ENCODE data around the gene TBC1D22B.
"Not testable (repeated sequence)": the region's sequence is repeated elsewhere in the genome, so short reads cannot be mapped to it uniquely, and the experiment has no call there.

Gene TBC1D22B

GRCh38 chr6:37303091-37303660, 45.6 kb downstream of the TBC1D22B start:
- DNase-seq (ENCODE audit: low spot score), result no peak

DNA sequence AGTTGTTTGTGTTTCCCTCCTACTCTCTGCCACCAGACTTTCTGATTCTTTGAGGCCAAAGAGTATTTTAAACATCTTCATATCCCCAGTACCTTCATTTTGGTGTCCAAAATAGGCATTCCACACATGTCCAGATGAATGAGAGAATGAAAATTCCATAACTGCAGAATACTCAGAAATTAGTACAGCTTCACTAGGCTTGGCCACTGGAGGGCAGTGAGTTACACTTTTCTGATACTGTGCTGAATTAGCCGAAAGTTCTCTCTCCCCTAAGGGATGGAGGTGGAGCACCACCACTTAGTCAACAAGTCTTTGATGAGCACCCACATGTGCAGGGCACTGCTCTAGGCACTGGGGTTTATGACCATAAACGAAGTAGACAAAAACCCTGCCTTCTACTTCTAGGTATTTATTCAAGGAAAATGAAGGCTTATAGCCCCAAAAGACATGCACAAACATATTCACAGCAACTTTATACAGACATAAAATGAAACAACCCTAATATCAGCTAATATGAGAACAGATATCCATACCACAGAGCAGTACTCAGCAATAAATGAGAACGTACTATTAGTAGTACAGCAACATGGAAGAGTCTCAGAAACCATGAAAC, 46.4 kb downstream of the TBC1D22B start:
- DNase-seq (ENCODE audit: low spot score), result no peak

GRCh38 chr6:37304766-37305165, 47.2 kb downstream of the TBC1D22B start:
- no peak for DNase-seq (ENCODE audit: low spot score)

- no peak for DNase-seq (ENCODE audit: low spot score)
Measured at GRCh38 chr6:37305841-37306425, 48.4 kb downstream of the TBC1D22B start.

DNA sequence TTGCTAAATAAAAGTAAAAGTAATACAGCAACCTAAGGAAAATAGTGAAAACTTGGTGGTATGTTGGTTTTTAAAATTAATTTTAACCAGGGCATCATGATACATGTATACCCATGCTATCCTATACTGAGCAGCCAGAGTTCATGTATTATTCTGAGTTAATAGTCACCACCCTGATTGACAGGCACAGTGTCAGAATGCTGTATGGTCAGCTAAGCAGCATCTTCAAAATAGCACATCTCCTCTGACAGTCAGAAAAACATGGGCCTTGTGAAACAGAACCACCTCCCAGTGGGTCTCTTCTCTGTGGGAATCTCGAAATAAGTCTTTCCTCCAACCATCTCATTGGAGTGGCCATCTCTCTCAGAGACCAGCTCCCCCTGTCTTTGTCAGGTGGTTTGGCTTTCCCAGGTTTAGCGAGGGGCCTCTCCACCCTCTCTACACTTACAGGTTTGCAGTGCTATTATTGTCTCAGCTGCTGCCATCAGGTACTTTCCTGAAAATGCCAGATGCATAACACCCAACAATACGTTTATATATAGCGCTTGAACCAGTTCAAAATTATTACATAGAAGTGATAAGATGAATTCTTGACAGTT, 49.2 kb downstream of the TBC1D22B start:
- DNase-seq (ENCODE audit: low spot score), result no peak

GRCh38 chr6:37307484-37307883, 49.9 kb downstream of the TBC1D22B start:
- DNase-seq (ENCODE audit: low spot score), result not testable (repeated sequence)

DNA sequence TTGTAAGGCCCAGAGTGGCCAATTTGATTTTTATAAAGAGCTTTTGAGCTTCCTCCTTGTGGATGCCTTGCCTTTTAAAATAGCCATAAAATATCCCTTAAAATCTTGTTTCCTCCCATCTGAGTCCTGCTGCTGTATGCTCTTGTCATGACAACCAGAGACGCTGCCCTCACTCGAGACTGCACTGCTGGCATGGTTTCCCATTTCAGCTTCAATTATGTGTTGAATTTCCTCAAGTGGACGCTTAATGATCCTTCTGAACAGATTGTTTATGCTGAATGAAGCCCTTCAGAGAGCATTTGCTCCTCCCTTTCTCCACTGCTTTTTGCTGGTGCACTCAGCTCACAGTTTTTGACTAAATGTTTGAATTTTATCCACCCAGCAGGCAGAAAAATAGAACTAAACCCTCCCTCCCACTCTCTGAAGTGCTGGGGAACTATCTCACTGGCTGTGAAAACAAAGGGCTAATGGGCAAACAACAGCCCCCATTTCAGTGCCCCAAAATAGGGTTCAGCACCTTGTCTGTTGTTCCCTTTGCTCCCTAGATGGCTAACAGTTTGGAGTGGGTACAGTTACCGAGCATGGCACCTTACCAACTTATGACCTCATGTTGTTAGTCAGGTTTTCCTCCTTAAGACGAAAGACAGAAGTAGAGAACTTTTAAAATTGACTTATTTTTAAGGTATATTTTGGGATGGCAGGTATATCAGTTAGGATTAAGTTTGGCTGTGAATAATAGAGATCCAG, 50.7 kb downstream of the TBC1D22B start:
- no peak for DNase-seq (ENCODE audit: low spot score)

DNA sequence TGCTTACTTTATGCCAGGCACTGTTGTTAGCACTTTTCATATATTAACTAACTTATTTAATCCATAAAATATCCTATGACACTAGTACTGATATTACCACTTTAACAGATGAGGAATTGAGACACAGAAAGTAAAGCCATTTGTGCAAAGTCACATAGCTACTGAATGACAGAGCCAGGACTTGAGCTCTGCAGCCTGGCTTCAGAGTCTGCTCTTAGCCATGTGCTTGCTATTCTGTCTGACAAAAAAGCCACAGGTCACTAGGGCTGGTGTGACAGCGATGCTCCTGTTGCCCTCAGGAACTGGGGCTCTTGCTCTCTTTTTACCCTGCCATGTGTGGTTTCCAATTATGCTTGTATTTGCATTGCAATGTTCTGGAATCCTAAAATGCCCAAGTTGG, 51.5 kb downstream of the TBC1D22B start:
- no peak for DNase-seq (ENCODE audit: low spot score)

GRCh38 chr6:37309692-37310091, 52.1 kb downstream of the TBC1D22B start:
- DNase-seq (ENCODE audit: low spot score), result no peak

GRCh38 chr6:37310966-37311365, 53.4 kb downstream of the TBC1D22B start:
- no peak for DNase-seq (ENCODE audit: low spot score)

- DNase-seq (ENCODE audit: low spot score), result no peak
Measured at GRCh38 chr6:37311741-37312473, 54.3 kb downstream of the TBC1D22B start.

DNA sequence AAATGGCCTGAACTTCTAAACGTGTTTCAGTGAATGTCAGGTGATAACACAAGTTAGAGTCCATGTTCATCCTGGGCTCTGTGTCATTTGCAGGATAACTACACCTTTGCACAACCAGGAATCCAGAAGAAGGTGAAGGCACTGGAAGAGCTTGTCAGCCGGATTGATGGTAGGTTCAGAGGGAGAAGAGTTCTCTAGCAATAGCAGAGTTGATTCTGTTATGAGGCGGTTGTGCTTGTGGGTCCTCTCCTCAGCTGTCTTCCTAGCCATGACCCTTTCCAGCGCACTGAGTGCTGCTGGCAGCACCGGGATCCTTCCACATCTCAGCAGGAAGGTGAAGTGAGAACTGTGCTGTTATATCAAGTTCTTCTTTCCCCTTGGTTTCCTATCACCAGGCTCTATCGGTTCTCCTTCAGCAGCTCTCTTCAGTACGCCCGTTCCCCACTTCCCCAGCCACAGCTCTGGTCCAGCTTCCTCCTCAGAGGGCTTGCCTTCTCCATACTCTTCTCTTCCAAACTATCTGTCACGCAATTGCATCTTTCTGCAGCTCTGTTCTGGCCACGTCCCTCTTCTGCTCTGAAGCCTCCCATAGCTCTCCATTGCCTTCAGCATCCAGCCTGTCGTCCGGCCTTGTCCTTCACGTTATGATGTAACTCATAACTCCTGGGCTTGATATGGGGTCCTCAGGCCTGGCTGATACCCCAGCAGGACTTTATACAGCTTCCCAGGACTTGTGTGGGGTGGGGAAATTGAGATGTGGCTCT, 56.3 kb downstream of the TBC1D22B start:
- DNase-seq (ENCODE audit: low spot score), result no peak

- peak; percentile 9 for DNase-seq (ENCODE audit: low spot score)
Measured at GRCh38 chr6:37314487-37315156, 57.0 kb downstream of the TBC1D22B start.

- no peak for DNase-seq (ENCODE audit: low spot score)
Measured at GRCh38 chr6:37315157-37315515, 57.6 kb downstream of the TBC1D22B start.

DNA sequence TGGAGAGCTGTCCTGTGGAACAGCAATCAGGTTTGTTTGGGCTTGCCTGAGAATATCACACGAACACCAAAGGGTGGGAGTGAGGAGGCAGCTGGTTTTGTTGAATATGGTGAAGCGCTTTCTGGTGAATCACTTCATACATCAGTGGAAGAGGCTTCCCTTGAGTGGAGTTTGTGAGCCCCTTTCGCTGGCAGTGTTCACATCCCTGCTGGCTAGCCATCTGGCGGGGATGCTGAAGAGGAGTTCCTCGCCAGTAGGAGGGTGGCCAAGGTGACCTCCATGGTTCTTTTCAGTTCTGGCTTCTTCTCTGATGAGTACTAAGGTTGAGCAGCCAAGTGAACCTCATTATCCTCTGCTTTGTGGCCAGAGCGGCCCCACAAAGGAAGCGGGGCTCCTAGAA, 58.5 kb downstream of the TBC1D22B start:
- no peak for DNase-seq (ENCODE audit: low spot score)

GRCh38 chr6:37317312-37318038, 59.9 kb downstream of the TBC1D22B start:
- DNase-seq (ENCODE audit: low spot score), result no peak

- no peak for DNase-seq (ENCODE audit: low spot score)
Measured at GRCh38 chr6:37319156-37319555, 61.6 kb downstream of the TBC1D22B start.

DNA sequence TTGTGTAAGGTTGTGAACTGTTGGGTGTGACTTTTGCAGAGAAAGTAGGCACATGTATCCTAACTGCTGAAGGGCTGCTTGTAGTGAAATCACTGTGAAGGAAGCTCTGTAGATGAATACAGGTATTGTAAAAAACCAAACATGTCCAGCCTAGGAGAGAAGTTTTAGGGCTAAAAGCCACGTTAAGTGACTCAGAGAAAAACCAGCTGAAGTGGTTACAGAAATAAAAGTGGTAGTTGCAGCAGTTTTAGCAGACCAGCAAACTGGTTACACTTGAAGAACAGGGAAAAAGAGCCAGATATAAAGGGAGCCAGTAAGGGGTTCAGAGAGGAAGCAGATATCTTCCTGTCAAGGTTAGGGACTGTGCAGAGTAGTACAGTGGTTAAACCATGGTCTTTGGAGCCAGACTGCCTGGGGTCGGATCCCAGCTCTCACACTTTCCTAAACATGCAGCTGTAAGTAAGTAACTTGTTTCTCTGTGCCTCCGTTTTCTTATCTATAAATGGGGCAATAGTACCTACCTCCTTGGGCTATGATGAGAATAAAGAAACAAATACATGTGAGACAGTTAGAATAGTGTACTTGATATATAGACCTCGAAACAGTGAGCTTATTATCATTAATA, 62.4 kb downstream of the TBC1D22B start:
- no peak for DNase-seq (ENCODE audit: low spot score)

DNA sequence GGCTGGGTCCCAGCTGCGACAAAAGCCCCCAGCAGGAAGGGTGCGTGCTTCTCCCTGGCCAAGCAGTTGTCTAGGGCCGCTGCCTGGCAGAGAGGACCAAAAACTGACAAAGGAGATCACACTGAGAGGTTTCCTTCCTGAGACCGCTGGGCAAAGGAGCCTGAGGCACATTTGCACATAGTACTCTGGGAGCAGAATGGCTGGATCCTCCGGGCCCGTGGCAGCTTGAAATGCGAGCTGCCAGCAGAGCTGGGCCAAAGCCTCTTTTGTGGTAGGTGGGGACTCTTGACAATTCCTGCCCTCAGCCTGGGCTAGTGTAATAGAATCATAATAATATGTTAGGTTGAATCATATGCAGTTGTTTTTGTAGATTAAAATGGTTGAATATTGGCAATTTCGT, 63.1 kb downstream of the TBC1D22B start:
- no peak for DNase-seq (ENCODE audit: low spot score)

- DNase-seq (ENCODE audit: low spot score), result no peak
Measured at GRCh38 chr6:37321101-37321500, 63.5 kb downstream of the TBC1D22B start.

All from SW480 (cell line).